ENCODE data around the gene DMGDH. TPM values are rescaled to one million over a fixed set of nuclear protein-coding genes. Genes with fewer than 3 reads are reported as not detected.

DMGDH gene
- total and polyA plus RNA-seq, 2 donors (not counting 1 experiment from before 2014, with no cell fraction given): 0.47 to 0.63 TPM

- Histone ChIP-seq H2AFZ (ENCODE audit: insufficient read depth, low read depth, low read length, poor library complexity, severe bottlenecking) (no peak overlapping the region), H3K9me3 (ENCODE audit: control extremely low read depth in 1 of 3, control insufficient read depth in 2 of 3, insufficient read depth in 1 of 3, low read length in 2 of 3) (peaks cover 0 to 3% (median 0%) of the 10 kb centered on the region in 3 donors), H3K79me2 (ENCODE audit: control insufficient read depth, insufficient read depth, low read length) (no peaks in the 10 kb centered on the region), H3K4me2 (replicated peaks; ENCODE audit: low read depth, low read length, poor library complexity, severe bottlenecking) (no peak overlapping the region), H3K27me3 (replicated peaks in 1 of 4; ENCODE audit: control extremely low read depth in 1 of 4, control insufficient read depth in 3 of 4, insufficient read depth in 4 of 4, low read length in 3 of 4) (no peaks in the 10 kb centered on the region), H3K36me3 (replicated peaks in 1 of 2; ENCODE audit: control extremely low read depth in 1 of 2, control insufficient read depth in 1 of 2, extremely low read depth in 1 of 2, insufficient read depth in 2 of 2, low read length in 1 of 2) (no peaks in the 10 kb centered on the region), H3K4me1 (ENCODE audit: control insufficient read depth in 2 of 2, insufficient read depth in 2 of 2, low read length in 2 of 2) (no peaks in the 10 kb centered on the region), H3K4me3 (ENCODE audit: control extremely low read depth in 1 of 5, extremely low read depth in 1 of 5, insufficient read depth in 1 of 5, low read depth in 2 of 5, low read length in 4 of 5) (no peak overlapping the region), H3K27ac (ENCODE audit: low read length in 2 of 2) (no peak overlapping the region), H3K9ac (ENCODE audit: low read length) (no peak overlapping the region), H4K20me1 (ENCODE audit: control insufficient read depth, insufficient read depth, low read length, poor library complexity, severe bottlenecking) (no peaks in the 10 kb centered on the region)
- Mint-ChIP-seq H3K4me1 (no peaks in the 10 kb centered on the region), H3K4me3 (no peak overlapping the region), H3K27me3 (peaks cover 23% of the 10 kb centered on the region), H3K9me3 (ENCODE audit: insufficient read depth) (no peaks in the 10 kb centered on the region), H3K27ac (no peak overlapping the region)
- DNase-seq (no peak), ATAC-seq (ENCODE audit: low read depth) (no peak)
- ChIA-PET CTCF (no interaction called here), POLR2A (no interaction called here)
- WGBS (ENCODE audit: insufficient coverage): no CpG with 5 or more reads among the region's 4 CpGs
- TF ChIP-seq EZH2 (IDR thresholded peaks at IDR 0.05; ENCODE audit: borderline replicate concordance, insufficient read depth, low read depth, low read length, poor library complexity, severe bottlenecking) (no peak), CTCF (IDR thresholded peaks at IDR 0.05) (no peak)
- intact Hi-C loops (cut with micrococcal nuclease): no loop called here
These were observed 16.2 kb downstream of the DMGDH start for GRCh38 chr5:79053321-79053720.

GRCh38 chr5:79050498-79050897, 19.0 kb downstream of the DMGDH start:
- Mint-ChIP-seq H3K4me1 (no peaks in the 10 kb centered on the region), H3K4me3 (no peak overlapping the region), H3K27me3 (peaks cover 23% of the 10 kb centered on the region), H3K27ac (no peak overlapping the region), H3K9me3 (ENCODE audit: insufficient read depth) (no peaks in the 10 kb centered on the region)
- intact Hi-C loops (cut with micrococcal nuclease): no loop called here
- H3K27me3 ChIP-seq (replicated peaks in 1 of 4; ENCODE audit: control extremely low read depth in 1 of 4, control insufficient read depth in 3 of 4, insufficient read depth in 4 of 4, low read length in 3 of 4): no peaks in the 10 kb centered on the region
- H3K36me3 ChIP-seq (replicated peaks in 1 of 2; ENCODE audit: control extremely low read depth in 1 of 2, control insufficient read depth in 1 of 2, extremely low read depth in 1 of 2, insufficient read depth in 2 of 2, low read length in 1 of 2): no peaks in the 10 kb centered on the region
- no peaks in the 10 kb centered on the region for H3K79me2 ChIP-seq (ENCODE audit: control insufficient read depth, insufficient read depth, low read length)
- H3K4me2 ChIP-seq (replicated peaks; ENCODE audit: low read depth, low read length, poor library complexity, severe bottlenecking): no peak overlapping the region
- no peak overlapping the region for H3K9ac ChIP-seq (ENCODE audit: low read length)
- no peaks in the 10 kb centered on the region for H4K20me1 ChIP-seq (ENCODE audit: control insufficient read depth, insufficient read depth, low read length, poor library complexity, severe bottlenecking)
- H2AFZ ChIP-seq (ENCODE audit: insufficient read depth, low read depth, low read length, poor library complexity, severe bottlenecking): no peak overlapping the region
- DNase-seq (no peak), ATAC-seq (ENCODE audit: low read depth) (no peak)
- CTCF ChIA-PET: no interaction called here
- H3K27ac ChIP-seq (ENCODE audit: low read length in 2 of 2): no peak overlapping the region
- TF ChIP-seq EZH2 (IDR thresholded peaks at IDR 0.05; ENCODE audit: borderline replicate concordance, insufficient read depth, low read depth, low read length, poor library complexity, severe bottlenecking) (no peak), CTCF (IDR thresholded peaks at IDR 0.05) (no peak)
- WGBS (ENCODE audit: insufficient coverage): no CpG with 5 or more reads among the region's 3 CpGs
- peaks cover 0 to 3% (median 0%) of the 10 kb centered on the region in 3 donors for H3K9me3 ChIP-seq (ENCODE audit: control extremely low read depth in 1 of 3, control insufficient read depth in 2 of 3, insufficient read depth in 1 of 3, low read length in 2 of 3)
- no peak overlapping the region for H3K4me3 ChIP-seq (ENCODE audit: control extremely low read depth in 1 of 5, extremely low read depth in 1 of 5, insufficient read depth in 1 of 5, low read depth in 2 of 5, low read length in 4 of 5)
- POLR2A ChIA-PET: no interaction called here
- H3K4me1 ChIP-seq (ENCODE audit: control insufficient read depth in 2 of 2, insufficient read depth in 2 of 2, low read length in 2 of 2): no peaks in the 10 kb centered on the region
